GM23338 (cell line): ENCODE measurements around the gene PSMG2. TPM values are rescaled to one million over a fixed set of nuclear protein-coding genes. Genes with fewer than 3 reads are reported as not detected.

Experiments used
- ATAC-seq: fragments of 200-7000 bp; cut with Tn5 transposase; 3 replicates; pipeline ENCODE4 v1.9.1; 2020
- DNase-seq: peaks from one replicate; pipeline ENCODE4 v3.0.0-alpha.2; 2015; ENCODE audit warnings: low spot score
- H2AFZ ChIP-seq: fragments of 200-600 bp; sonication (generic); 2 replicates; pipeline ENCODE4 v1.8.0; 2016; ENCODE audit warnings: antibody characterized with exemption, mild to moderate bottlenecking, moderate library complexity
- H3F3A ChIP-seq: fragments of 200-600 bp; sonication (generic); replicated peaks from 2 replicates; pipeline ENCODE4 v1.8.0; 2017; ENCODE audit warnings: antibody characterized with exemption, mixed run types, low read depth
- H3K27ac ChIP-seq: fragments of 200-600 bp; sonication (generic); 2 replicates; pipeline ENCODE4 v1.6.1; 2016; ENCODE audit warnings: low read depth
- H3K27me3 ChIP-seq: fragments of 200-600 bp; sonication (generic); 2 replicates; pipeline ENCODE4 v1.8.0; 2016; ENCODE audit warnings: mild to moderate bottlenecking, mixed run types, moderate library complexity; ENCODE audit not compliant: insufficient read depth
- H3K36me3 ChIP-seq: fragments of 200-600 bp; sonication (generic); 2 replicates; pipeline ENCODE4 v1.8.0; 2016; ENCODE audit warnings: mild to moderate bottlenecking; ENCODE audit not compliant: insufficient read depth
- H3K4me1 ChIP-seq: fragments of 200-600 bp; sonication (generic); 2 replicates; pipeline ENCODE4 v1.8.0; 2016; ENCODE audit warnings: mild to moderate bottlenecking, moderate library complexity; ENCODE audit not compliant: insufficient read depth
- H3K4me2 ChIP-seq: fragments of 200-600 bp; sonication (generic); 2 replicates; pipeline ENCODE4 v1.7.1; 2017; ENCODE audit warnings: mixed run types
- H3K4me3 ChIP-seq: fragments of 200-600 bp; sonication (generic); 2 replicates; pipeline ENCODE4 v1.6.1; 2016; ENCODE audit warnings: mixed run types
- H3K79me2 ChIP-seq: fragments of 200-600 bp; sonication (generic); replicated peaks from 2 replicates; pipeline ENCODE4 v1.8.0; 2017; ENCODE audit warnings: mild to moderate bottlenecking; ENCODE audit not compliant: insufficient read depth
- H3K9me2 ChIP-seq: fragments of 200-600 bp; sonication (generic); 2 replicates; pipeline ENCODE4 v1.8.0; 2017; ENCODE audit not compliant: insufficient read depth
- H4K20me1 ChIP-seq: fragments of 200-600 bp; sonication (generic); replicated peaks from 2 replicates; pipeline ENCODE4 v1.8.0; 2017; ENCODE audit warnings: mild to moderate bottlenecking; ENCODE audit not compliant: insufficient read depth
- H3K27ac Mint-ChIP-seq: 2 replicates; pipeline ENCODE4 v1.8.0; 2020; ENCODE audit warnings: inconsistent platforms, mild to moderate bottlenecking, moderate library complexity, mixed read lengths
- H3K27me3 Mint-ChIP-seq: 3 replicates; pipeline ENCODE4 v1.8.0; 2022; ENCODE audit warnings: low read depth, mild to moderate bottlenecking, moderate library complexity, mixed read lengths, inconsistent platforms; ENCODE audit not compliant: insufficient read depth, poor library complexity
- H3K36me3 Mint-ChIP-seq: 3 replicates; pipeline ENCODE4 v1.8.0; 2021; ENCODE audit warnings: low read depth, mild to moderate bottlenecking, inconsistent platforms, moderate library complexity, mixed read lengths
- H3K4me1 Mint-ChIP-seq: 3 replicates; pipeline ENCODE4 v1.8.0; 2020; ENCODE audit warnings: mild to moderate bottlenecking, inconsistent platforms, mixed read lengths
- H3K4me3 Mint-ChIP-seq: 3 replicates; pipeline ENCODE4 v1.8.0; 2021; ENCODE audit warnings: moderate library complexity, mild to moderate bottlenecking, inconsistent platforms, mixed read lengths
- H3K9me3 Mint-ChIP-seq: 3 replicates; pipeline ENCODE4 v1.8.0; 2020; ENCODE audit warnings: moderate library complexity, mild to moderate bottlenecking, inconsistent platforms, mixed read lengths
- CREB1 ChIP-seq: fragments of 250-450 bp; sonication (Bioruptor Pico); IDR thresholded peaks from 2 replicates; pipeline ENCODE4 v1.5.0; 2020; ENCODE audit warnings: low read depth, mild to moderate bottlenecking, moderate library complexity
- CTCF ChIP-seq, 2 experiments: fragments of 200-600 bp in 1 of 2; sonication (generic) in 1 of 2; conservative IDR thresholded peaks; 2 replicates each; pipeline versions ENCODE4 v1.5.1 to v1.6.1; 2016 to 2017; ENCODE audit warnings: antibody characterized with exemption in 2 of 2, low read depth in 2 of 2, mild to moderate bottlenecking in 2 of 2, moderate library complexity in 1 of 2
- ETS1 ChIP-seq: IDR thresholded peaks from 2 replicates; pipeline ENCODE4 v1.6.1; 2016; ENCODE audit warnings: antibody characterized with exemption
- EZH2 ChIP-seq: fragments of 200-600 bp; sonication (generic); IDR thresholded peaks from one replicate; pipeline ENCODE4 v1.8.0; 2017; ENCODE audit warnings: antibody characterized with exemption, mild to moderate bottlenecking, low read depth; ENCODE audit not compliant: unreplicated experiment
- JUNB ChIP-seq: IDR thresholded peaks from one replicate; pipeline ENCODE4 v1.6.1; 2016; ENCODE audit warnings: antibody characterized with exemption; ENCODE audit not compliant: unreplicated experiment
- NANOG ChIP-seq: IDR thresholded peaks from 2 replicates; pipeline ENCODE4 v1.6.1; 2016; ENCODE audit warnings: antibody characterized with exemption, borderline replicate concordance
- POLR2AphosphoS5 ChIP-seq: IDR thresholded peaks from 2 replicates; pipeline ENCODE4 v1.6.1; 2016; ENCODE audit warnings: antibody characterized with exemption, low read depth
- REST ChIP-seq: IDR thresholded peaks from one replicate; pipeline ENCODE4 v1.6.1; 2018; ENCODE audit warnings: antibody characterized with exemption; ENCODE audit not compliant: unreplicated experiment
- STAT1 ChIP-seq: IDR thresholded peaks from one replicate; pipeline ENCODE4 v1.6.1; 2016; ENCODE audit warnings: antibody characterized with exemption; ENCODE audit not compliant: unreplicated experiment
- ZNF114 ChIP-seq: fragments of 250-450 bp; sonication (Bioruptor Pico); IDR thresholded peaks from 2 replicates; pipeline ENCODE4 v1.5.0; 2020; ENCODE audit warnings: mild to moderate bottlenecking, moderate library complexity
- ZNF331 ChIP-seq: fragments of 250-450 bp; sonication (Bioruptor Pico); IDR thresholded peaks from 2 replicates; pipeline ENCODE4 v1.5.0; 2020; ENCODE audit warnings: low read depth, mild to moderate bottlenecking, moderate library complexity
- ZNF462 ChIP-seq: fragments of 250-450 bp; sonication (Bioruptor Pico); IDR thresholded peaks from 2 replicates; pipeline ENCODE4 v1.5.0; 2020; ENCODE audit warnings: mild to moderate bottlenecking, moderate library complexity
- polyA plus RNA-seq: library from polyadenylated mRNA; unstranded; fragments of >200 nt; fragmentation: Nextera tagmentation; extraction: Ambion mirVana; gene quantifications from 2 replicates; pipeline ENCODE4 v1.2.1, GENCODE V29; 2016
- total RNA-seq: library from RNA; depleted of rRNA; stranded (reverse); fragments of >200 nt; shearing (Covaris generic); gene quantifications from 2 replicates; pipeline ENCODE4 v1.2.3, GENCODE V29; 2014

PSMG2 gene
- total and polyA plus RNA-seq, 2 experiments from 2014 or later = 87.8 to 151 TPM

GRCh38 chr18:12692206-12692605, 10.6 kb upstream of the PSMG2 start:
- no peaks in the 10 kb centered on the region for H3F3A ChIP-seq
- TF ChIP-seq POLR2AphosphoS5 (no peak), REST (no peak), ZNF462 (no peak), ZNF114 (no peak), CREB1 (CRISPR knock-in tag) (no peak), CTCF (conservative IDR thresholded peaks at IDR 0.05; ENCODE audit: low read depth in 2 of 2) (no peak), ZNF331 (CRISPR knock-in tag) (no peak), EZH2 (no peak), STAT1 (no peak), NANOG (no peak), ETS1 (no peak), JUNB (no peak)
- 0 out of 2 replicates have a peak, but pooled peaks cover 5% of the 10 kb centered on the region for H4K20me1 ChIP-seq
- H3K27me3 ChIP-seq = no peaks in the 10 kb centered on the region
- Mint-ChIP-seq H3K9me3 (no peaks in the 10 kb centered on the region; the same call in 2 of the 3 replicates), H3K4me1 (no peaks in the 10 kb centered on the region), H3K27me3 (no peaks in the 10 kb centered on the region), H3K27ac (no peak overlapping the region; the same call in 1 of the 2 replicates), H3K4me3 (no peak overlapping the region), H3K36me3 (peaks cover 25% of the 10 kb centered on the region; the same call in 2 of the 3 replicates)
- H3K4me1 ChIP-seq = no peaks in the 10 kb centered on the region
- H3K36me3 ChIP-seq = peaks cover 15% of the 10 kb centered on the region; the same call in 1 of the 2 replicates
- H2AFZ ChIP-seq = no peak overlapping the region
- no peak for ATAC-seq
- H3K4me2 ChIP-seq = no peak overlapping the region
- H3K79me2 ChIP-seq = no peaks in the 10 kb centered on the region
- no peak for DNase-seq
- H3K27ac ChIP-seq = no peak overlapping the region
- no peaks in the 10 kb centered on the region for H3K9me2 ChIP-seq
- no peak overlapping the region for H3K4me3 ChIP-seq
